GM19035 (cell line): Measurements from ENCODE around the gene ACKR3.

Source experiments
- ATAC-seq: cut with Tn5 transposase; IDR thresholded peaks from one replicate; pipeline ENCODE4 v1.9.1; 2021; ENCODE audit not compliant: unreplicated experiment

The ACKR3 gene

GRCh38 chr2:236607471-236608187 lies 38.0 kb downstream of the ACKR3 start:
- ATAC-seq, result no peak

DNA sequence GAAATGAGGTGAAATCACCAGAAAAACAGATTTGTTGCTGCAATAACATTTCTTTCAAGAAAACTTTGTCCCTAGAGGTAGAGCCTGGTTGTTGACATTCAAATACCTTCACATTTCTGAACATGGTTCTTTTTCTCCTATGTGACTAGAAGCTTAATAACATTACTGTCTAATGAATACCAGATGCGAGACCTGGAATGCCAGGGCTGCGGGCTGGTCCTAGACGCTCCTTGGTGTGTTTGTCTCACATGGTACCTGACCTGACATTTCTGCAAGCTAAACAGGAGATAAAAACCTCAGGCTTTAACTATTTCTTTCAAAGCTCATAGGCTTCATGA lies 38.5 kb downstream of the ACKR3 start:
- ATAC-seq, result no peak

- no peak for ATAC-seq
Measured at GRCh38 chr2:236608710-236609109, 39.1 kb downstream of the ACKR3 start.

GRCh38 chr2:236610991-236611821 lies 41.6 kb downstream of the ACKR3 start:
- ATAC-seq, result no peak

GRCh38 chr2:236612737-236613136 lies 43.1 kb downstream of the ACKR3 start:
- no peak for ATAC-seq

- ATAC-seq, result no peak
Measured at GRCh38 chr2:236613612-236614011, 44.0 kb downstream of the ACKR3 start.

- no peak for ATAC-seq
Measured at GRCh38 chr2:236614551-236614950, 44.9 kb downstream of the ACKR3 start.

DNA sequence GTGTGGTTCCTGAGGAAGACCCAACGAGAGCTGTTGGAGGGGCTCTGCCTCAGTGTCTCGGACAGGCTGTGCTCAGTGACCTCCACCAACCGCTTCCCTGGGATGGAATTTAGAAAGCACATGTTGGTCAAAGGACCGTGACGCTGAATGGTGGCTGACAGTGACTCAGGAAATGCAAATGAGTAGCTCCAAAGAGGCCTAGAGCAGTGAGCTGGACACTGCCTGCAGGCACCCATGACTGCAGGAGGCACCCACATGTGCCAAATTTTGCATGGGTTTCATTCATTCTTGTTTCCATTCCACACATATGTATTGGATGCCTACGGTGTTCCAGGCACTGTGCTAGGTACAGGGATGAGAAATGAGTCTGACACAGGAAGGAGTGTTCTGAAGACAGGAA lies 46.4 kb downstream of the ACKR3 start:
- no peak for ATAC-seq

DNA sequence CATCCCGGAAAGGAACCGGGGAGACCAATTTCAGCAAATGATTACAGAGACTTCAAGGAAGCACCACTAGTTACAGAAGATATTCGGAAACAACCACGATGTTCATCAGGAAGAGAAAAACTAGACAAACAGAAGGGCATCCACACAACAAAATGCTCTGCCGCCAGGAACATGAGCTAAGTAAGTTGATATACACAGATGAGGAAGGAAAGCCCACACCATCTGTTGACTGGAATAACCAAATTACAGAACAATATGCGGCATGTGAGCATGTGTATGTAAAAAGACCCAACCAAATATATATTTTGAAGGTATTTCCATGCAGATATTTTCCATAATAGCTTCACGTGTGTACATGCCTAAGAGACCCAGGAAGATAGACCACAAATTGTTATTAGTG lies 47.0 kb downstream of the ACKR3 start:
- no peak for ATAC-seq

GRCh38 chr2:236617221-236617737 lies 47.7 kb downstream of the ACKR3 start:
- ATAC-seq, result no peak

DNA sequence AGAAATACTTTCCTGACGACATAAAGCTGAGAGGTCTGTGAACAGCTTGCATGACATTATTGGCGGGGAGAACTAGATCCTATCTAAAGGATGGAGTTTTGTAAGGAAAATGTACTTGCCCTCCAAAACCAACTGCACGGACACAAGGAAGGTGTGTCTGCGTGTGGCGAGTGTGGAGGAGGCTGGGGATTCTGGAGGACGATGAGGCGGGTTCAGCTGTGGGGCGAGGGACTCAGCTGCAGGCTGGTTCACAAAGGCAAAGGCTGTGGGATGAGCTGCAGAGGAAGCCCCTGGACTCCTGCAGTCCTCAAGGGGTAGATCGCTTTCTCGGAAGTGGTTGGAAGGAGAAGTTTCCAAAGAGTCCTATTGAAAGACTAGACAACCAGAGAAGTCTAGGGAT lies 48.2 kb downstream of the ACKR3 start:
- ATAC-seq, result no peak

DNA sequence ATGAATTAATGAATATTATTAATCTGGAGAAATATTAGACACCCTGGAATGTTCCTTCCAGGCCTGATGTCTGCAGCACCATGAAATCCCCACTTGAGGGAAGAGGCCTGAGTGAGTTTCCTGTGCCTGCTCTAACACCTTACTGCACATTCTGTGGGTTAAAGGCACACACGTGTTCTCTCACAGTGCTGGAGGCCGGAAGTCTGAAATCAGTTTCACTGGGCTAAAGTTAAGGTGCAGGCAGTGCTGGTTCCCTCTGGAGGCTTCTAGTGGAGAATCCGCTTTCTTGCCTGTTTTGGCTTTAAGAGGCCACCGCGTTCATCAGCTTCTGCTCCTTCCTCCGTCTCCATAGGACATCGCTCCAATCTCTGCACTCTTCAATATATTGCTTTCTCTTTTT lies 48.7 kb downstream of the ACKR3 start:
- ATAC-seq, result no peak

GRCh38 chr2:236619910-236620612 lies 50.4 kb downstream of the ACKR3 start:
- no peak for ATAC-seq

- no peak for ATAC-seq
Measured at GRCh38 chr2:236621786-236622185, 52.2 kb downstream of the ACKR3 start.

- ATAC-seq, result no peak
Measured at GRCh38 chr2:236622201-236622600, 52.6 kb downstream of the ACKR3 start.

- no peak for ATAC-seq
Measured at GRCh38 chr2:236622660-236623059, 53.0 kb downstream of the ACKR3 start.

GRCh38 chr2:236623816-236624215 lies 54.2 kb downstream of the ACKR3 start:
- ATAC-seq, result no peak

GRCh38 chr2:236625156-236625690 lies 55.6 kb downstream of the ACKR3 start:
- ATAC-seq, result no peak

GRCh38 chr2:236626391-236627150 lies 56.9 kb downstream of the ACKR3 start:
- no peak for ATAC-seq

DNA sequence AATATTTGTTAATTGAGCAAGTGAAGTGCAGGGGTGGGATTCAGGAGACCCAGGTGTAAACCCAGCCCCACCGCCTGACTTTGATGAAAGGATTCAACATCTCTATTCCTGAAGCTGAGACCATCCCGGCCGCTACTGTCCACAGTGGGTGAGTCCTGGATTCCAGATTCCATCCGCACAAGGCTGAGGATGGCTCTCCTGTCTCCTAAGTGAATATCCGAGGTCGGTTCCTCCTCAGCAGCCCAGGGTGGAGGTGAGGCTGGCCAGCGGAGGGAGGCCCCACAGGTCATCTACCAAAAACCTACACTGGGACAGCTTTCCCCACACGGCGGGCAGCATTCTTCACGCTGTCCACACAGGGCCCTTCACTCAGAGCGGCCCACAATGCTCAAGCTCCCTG lies 57.6 kb downstream of the ACKR3 start:
- ATAC-seq, result no peak

DNA sequence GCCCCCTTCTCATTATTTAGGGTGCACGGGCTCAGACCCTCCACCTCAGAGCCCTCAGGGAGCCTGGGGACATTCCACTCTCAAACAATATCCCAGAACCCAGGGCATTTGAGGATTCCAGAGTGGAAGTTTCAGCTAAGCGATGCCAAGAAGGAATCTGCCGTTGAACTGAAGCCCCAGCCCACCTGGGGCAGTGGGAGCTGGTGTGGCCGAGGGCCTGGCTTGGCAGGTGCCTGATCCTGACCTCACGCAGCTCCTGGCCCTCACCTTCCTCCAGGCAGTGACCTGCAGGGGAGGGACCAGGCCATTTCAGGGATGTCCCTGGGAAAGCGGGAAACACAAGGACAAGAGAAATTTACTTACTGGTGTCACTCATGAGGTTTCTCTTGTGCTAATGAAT lies 58.2 kb downstream of the ACKR3 start:
- ATAC-seq, result no peak
